GM19397 (cell line): ENCODE results near the gene POR.
"Not testable (repeated sequence)": the region's sequence is repeated elsewhere in the genome, so short reads cannot be mapped to it uniquely, and the experiment has no call there.

Experiments used
- ATAC-seq: cut with Tn5 transposase; IDR thresholded peaks from one replicate; pipeline ENCODE4 v1.9.1; 2021; ENCODE audit warnings: mild to moderate bottlenecking, moderate library complexity; ENCODE audit not compliant: unreplicated experiment

POR gene

DNA sequence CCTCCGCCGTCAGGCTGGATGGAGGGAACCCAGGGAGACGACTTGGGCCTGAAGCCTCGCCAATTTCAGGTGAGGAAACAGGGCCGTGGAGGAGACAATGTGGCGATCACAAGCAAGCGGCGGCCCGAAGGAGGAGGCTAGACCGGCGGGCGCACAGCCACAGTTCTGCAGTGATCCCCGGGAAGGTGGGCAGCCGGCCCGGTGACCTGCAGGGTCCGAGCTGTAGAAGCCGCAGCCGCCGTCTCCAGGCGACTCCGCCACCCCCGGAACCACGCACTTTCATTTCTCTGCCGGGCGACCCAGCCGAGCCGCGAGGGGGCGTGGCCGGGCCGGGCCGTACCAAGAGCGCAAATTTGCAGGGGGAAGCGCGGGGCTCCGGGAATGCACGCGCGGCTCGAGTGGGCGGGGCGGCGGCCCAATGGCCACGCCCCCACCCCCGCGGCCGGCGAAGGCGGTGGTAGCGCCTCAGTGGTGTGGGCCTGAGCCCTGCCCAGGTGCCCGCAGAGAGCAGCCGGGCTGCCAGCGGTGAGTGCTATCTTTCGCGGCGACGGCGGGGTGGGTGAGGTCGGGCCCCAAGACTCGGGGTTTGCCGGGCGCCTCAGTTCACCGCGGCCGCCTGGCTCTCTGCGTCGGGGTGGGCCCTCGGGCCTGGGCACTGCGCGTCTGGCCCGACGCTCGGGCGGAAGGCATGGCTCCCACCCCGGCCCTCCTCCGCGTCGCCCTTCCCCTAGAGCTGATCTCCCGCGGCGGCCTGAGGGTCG lies at the start of gene POR:
Gene POR (plus strand): TSS at position 501 of the 761 bp plus-strand sequence. CDS start 38,847 bp downstream, outside the sequence.
- peak; percentile 93 for ATAC-seq

DNA sequence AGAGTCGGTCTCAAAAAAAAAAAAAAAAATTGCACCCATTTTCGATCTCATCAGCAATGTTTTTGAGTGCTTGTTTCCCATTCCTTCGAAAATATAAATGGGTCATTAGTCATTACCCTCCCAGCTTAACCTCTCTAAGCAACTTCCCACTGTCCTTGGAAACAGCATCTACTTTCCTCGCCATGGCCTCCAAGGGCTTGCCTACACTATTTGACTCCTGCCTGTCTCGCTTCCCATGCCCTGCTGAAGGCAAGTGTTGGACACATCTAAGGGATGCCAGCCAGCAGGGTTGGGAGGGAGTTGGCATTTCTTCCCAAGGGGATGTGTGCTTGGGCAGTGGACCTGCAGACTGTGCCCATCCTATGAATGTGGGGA lies 48.9 kb upstream of the POR start:
- no peak for ATAC-seq

DNA sequence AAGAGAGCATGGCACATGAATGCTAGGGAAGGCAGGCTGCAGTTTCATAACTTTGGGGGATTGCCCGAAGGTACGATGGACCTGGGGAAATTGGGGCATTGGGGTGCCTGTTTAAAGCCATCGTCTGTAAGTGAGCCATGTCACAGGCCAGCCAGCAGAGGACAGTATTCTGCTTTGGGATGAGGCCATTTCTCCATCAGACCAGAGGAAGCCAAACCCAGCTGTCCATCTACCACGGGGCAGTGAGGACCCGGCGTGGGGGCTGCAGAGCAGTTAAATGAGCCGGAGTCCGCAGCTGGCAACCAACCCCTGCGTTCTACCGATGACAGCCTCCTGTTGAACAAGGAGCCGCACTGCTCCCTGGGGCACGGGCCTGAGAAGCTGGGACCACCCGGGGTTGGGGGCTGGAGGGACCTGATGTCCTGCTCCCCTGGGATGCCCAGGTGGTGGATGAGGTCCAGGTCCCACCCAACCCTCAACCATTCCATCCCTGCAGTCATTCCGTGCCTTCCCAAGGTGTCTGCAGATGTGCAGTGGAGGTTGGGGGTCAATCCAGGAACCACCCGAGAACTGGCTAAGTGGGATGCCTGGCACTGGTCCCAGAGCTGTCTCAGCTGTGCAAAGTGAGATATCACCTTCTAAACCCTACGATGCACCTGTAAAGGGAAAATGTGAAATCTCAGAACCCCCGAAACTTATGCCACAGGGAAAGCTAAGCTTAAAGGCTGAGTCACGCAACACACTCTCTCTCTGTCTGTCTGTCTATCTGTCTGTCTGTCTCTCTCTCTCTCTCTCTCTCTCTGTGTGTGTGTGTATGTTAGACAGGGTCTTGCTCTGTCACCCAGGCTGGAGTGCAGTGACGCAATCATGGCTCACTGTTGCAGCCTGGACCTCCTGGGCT lies 48.2 kb upstream of the POR start:
- ATAC-seq = no peak

DNA sequence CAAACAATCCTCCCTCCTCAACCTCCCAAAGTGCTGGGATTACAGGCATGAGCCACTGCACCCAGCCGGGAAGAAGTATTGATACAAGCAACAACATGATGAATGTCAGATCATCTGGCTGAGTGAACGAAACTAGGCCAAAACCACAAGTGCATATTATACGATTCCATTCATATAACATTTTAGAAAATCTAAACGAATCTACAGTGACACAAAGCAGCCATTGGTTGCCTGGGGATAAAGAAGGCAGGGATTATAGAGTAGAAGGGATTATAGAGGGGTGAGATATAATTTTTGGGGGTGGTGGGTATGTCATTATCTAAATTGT lies 47.6 kb upstream of the POR start:
- no peak for ATAC-seq

DNA sequence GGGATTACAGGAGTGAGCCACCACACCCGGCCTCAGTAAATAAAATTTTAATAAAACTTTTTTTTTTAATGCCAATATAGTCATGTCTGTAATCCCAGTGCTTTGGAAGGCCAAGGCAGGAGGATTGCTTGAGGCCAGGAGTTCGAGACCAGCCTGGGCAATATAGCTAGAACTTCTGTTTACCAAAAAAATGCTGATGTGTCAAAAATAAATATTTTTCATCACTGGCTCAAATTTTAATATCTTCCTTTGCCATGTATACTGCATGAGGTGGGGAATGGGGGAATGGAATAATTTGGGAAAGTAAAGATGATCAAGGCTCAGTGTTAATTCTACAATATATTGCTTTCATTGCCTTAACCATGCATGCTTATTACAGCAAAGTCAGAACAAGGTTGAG lies 46.8 kb upstream of the POR start:
- ATAC-seq = no peak

DNA sequence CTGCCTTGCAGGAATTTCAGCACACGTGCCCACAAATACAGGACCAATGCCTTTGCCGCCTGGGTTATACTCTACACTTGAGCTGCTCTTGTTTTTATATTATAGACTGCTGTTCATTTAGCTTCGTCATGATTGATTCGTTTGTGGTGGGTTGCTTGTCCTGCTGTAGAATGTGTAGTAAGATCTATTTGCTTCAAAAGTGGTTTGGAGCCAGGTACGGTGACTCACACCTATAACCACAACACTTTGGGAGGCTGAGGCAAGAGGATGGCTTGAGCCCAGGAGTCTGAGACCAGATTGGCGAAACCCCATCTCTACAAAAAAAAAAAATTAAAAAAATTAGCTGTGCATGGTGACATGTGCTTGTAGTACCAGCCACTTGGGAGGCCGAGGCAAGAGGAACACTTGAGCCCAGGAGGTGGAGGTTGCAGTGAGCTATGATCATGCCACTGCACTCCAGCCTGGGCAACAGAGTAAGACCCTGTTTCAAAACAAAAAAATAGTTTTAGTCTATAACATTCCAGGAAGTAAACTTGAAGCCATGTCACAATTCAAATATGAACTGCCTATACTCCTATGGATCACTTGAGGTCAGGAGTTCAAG lies 45.1 kb upstream of the POR start:
- ATAC-seq = no peak

DNA sequence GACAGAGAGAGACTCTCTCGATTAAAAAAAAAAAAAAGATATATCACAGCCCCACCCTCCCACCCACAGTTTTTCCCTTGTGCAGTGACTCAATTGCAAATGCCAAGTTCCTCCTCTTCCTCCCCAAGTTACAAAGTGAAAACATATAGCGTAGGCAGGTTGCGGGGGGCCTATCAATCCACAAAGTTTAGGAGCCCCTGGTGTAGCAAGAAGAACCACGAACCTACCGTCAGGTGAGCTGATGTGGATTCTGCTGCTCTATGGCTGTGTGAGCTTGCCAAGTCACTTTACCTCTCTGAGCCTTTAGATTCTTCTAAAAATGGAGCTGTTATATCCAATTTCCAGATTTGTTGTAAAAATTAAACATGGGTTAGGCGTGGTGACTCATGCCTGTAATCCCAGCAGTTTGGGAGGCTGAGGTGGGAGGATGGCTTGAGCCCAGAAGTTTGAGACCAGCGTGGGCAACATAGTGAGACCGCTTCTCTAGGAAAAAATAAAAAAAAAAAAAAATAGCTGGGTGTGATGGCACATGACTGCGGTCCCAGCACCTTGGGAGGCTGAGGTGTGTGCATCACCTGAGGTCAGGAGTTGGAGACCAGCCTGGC lies 44.3 kb upstream of the POR start:
- no peak for ATAC-seq

DNA sequence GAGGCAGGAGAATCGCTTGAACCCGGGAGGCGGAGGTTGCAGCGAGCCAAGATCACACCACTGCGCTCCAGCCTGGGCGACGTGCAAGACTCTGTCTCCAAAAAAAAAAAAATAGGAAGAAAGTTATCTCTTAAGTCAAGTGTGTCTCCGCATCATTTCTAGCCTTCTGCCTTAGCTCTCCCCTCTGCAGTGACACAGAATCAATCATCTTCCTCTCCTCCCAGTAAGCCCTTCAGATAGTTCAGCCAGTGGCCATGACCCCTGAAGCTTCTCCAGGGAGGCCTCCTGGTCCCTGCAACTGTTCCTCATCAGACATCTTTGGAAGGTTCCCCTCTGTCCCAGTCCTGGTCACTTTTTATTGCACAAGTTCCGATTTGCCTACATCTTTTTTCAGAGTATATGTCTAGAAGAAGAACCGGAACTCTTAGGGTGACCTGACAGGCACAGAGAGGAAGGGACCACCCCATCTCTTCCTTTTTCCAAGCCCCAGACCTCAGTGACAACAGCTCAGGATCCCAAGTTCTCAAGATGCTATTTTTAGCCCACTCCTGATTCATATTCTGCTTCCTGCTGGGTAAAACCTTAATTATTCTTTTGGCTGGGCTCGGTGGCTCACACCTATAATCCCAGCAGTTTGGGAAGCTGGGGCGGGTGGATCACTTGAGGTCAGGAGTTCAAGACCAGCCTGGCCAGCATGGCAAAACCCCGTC lies 42.7 kb upstream of the POR start:
- ATAC-seq = no peak

DNA sequence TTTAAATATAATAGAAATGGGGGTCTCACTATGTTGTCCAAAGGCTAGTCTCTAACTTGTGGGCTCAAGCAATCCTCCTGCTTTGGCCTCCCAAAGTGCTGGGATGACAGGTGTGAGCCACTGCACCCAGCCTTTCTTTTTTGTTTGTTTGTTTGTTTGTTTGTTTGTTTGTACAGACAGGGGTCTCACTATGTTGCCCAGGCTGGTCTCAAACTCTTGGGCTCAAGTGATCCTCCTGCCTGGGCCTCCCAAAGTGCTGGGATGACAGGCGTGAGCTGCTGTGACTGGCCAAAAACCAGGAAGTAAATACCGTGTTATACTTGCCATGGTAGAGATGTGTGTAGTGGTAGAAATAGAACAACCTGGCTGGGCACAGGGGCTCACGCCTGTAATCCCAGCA lies 40.8 kb upstream of the POR start:
- ATAC-seq = not testable (repeated sequence)

DNA sequence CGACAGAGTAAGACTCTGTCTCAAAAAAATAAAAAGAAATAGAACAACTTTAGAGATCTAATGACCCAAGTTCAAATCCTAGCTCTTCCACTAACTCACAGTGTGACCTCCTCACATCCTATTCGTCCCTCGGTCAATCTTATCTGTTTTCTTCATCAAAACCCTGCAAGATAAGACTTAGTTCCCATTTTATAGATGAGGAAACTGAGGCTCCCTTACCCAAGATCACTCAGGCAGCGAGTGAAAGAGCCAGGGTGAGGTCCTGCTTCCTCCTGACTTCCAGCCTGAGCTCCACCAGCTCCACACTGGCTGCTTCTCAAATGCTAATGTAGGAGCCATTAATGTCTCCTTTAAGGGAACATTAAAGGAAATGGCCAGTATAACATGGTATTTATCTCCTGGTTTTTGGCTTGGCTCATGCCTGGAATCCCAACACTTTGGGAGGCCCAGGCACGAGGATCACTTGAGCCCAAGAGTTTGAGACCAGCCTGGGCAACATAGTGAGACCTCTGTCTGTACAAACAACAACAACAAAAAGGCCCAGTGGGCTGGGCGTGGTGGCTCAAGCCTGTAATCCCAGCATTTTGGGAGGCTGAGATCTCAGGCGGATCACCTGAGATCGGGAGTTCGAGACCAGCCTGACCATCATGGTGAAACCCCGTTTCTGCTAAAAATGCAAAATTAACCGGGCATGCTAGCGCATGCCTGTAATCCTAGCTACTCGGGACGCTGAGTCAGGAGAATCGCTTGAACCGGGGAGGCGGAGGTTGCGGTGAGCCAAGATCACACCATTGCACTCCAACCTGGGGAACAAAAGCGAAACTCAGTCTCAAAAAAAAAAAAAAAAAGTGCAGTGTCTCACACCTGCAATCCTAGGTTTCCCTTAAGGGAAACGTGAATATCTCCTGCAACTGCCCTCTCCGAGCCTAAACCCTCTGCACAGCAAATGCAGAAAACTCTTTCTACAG lies 39.6 kb upstream of the POR start:
- no peak for ATAC-seq

DNA sequence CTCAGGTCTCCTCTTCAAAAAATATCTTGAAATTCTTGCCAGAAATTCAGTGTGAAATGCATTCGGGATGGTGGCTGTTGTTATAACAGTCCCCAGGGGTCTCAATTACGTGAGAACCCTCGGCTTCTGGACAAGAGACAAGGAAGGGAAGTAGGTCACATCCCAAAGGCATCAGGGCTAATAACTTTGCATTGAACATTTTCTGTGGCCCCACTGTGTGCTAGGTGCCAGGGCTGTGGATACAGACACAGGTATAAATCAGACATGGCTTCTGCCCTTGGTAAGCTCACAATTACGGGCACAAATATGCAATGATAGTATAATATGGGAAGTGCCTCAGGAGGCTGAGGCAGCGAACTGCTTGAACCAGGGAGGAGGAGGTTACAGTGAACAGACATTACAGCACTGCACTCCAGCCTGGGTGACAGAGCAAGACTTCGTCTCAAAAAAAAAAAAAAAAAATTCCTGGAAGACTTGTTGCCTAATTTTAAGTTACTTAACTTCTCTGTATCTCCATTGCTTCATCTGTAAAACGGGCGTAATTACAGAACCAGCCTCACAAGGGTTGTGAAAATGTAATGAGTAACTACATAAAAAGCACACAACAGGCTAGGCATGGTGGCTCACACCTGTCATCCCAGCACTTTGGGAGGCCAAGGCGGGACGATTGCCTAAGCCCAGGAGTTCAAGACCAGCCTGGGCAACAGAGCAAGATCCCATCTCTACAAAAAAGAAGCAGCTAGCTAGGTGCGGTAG lies 38.7 kb upstream of the POR start:
- ATAC-seq = no peak

DNA sequence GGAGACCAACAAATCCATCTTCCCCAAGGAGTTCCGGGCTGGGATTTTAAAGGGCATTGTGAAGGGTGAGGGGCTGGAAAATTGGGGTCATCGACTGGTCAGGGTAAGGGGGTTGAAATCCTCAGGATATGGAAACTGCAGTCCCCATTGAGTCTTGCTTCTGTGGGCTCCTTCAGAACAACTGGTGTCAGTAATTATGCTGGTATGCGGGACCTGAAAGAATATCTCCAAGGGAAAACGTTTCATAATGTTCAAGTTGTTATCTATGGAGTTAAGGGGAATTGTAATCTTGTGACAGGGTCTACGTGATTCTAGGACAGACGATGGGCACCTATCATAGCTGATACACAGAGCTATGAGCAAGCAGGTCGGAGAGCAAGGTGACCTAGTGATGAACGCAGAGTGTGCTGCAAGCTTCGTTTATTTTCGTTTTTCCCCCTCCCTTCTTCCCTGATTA lies 36.6 kb upstream of the POR start:
- peak; percentile 36 for ATAC-seq

DNA sequence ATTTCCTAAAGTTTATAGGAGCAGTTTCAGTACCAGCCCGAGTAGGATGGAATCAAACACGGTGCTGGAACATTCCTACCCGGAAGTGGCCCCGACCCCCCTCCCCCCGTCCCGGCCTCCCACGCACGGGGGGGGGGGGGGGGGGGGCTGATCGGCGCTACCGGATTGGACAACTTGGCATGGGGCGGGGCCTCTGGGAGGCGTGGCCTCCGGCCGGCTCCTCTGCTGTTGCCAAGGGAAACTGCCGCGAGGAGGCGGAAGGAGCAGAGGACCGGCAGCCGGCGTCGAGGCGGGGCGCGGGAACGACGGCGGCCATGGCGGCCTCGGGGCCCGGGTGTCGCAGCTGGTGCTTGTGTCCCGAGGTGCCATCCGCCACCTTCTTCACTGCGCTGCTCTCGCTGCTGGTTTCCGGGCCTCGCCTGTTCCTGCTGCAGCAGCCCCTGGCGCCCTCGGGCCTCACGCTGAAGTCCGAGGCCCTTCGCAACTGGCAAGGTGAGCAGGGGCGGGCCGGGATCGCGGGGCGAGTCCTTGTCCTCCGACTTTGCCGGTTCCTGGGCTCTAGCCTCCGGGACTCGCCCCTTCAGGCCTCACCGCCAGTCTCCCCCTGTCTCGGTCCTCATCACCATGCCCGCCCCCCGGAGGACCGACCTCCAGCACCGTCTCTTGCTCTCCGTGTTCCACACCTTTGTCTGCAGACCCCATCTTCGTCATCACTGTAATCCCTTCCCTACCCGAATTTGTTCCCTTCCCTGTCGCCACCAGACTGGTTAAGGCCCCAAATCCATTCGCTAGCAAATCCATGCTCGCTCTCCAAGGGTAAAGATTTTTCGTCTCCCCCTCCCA lies 36.0 kb upstream of the POR start, which contains the start of gene RHBDD2:
Gene RHBDD2 (plus strand): TSS at position 266 of the 843 bp plus-strand sequence. CDS start 49 bp downstream, at position 315.
- peak; percentile 97 for ATAC-seq

DNA sequence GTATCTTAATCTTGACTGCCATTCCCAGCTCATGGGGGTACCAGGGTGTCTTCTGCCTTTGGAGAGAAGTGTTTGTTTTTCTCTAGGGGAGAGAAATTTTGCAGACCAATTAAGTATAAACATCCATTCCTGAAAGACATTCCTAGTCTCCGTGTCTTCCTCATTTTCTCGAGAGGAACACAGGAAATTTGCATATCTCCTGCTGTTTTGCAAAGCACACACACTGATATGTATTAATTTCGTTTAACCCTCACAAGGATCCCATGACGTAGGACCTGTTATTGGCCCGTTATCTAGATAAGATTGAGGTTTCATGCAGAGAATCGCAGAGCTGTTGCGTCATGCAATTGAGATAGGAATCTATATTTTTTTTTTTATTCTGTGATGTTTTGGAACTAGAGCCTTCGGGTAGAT lies 35.2 kb upstream of the POR start:
- ATAC-seq = no peak

DNA sequence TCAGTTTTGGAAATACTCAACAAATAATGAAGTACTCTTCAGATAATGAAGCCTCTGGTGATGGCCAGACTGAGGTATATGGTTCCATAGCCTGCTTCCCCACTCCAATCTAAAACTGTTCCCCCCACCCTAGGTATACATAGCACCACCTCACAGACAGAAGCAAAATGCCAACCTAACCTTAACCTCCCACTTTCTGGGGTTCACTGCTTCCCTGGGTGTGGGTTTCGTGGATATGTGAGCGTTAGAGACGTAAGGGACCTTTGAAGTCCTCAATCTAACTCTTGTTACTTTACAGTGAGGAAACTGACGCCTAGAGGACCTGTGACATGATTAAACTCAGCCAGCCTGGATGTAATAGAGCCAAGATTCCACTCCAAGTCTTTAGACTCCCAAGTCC lies 34.7 kb upstream of the POR start:
- ATAC-seq = no peak

DNA sequence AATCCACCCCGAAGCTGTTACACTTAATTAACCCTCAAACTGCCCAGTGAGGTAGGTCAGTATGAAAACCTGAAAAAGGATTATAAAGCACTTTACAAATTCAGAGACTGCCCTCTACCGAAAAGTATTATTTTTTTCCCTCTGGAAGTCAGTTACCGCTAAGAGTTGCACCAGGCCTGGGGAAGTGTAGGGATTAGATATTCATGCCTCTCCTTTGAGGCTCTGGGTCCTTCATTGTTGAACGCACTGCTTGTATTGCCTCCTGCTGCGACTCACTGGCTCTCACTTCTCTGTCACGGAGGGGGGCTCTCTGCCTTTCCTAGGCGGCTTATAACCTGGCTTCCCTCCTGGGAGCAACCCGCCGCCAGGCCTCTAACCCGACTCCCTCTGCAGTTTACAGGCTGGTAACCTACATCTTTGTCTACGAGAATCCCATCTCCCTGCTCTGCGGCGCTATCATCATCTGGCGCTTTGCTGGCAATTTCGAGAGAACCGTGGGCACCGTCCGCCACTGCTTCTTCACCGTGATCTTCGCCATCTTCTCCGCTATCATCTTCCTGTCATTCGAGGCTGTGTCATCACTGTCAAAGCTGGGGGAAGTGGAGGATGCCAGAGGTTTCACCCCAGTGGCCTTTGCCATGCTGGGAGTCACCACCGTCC lies 33.4 kb upstream of the POR start:
- no peak for ATAC-seq

DNA sequence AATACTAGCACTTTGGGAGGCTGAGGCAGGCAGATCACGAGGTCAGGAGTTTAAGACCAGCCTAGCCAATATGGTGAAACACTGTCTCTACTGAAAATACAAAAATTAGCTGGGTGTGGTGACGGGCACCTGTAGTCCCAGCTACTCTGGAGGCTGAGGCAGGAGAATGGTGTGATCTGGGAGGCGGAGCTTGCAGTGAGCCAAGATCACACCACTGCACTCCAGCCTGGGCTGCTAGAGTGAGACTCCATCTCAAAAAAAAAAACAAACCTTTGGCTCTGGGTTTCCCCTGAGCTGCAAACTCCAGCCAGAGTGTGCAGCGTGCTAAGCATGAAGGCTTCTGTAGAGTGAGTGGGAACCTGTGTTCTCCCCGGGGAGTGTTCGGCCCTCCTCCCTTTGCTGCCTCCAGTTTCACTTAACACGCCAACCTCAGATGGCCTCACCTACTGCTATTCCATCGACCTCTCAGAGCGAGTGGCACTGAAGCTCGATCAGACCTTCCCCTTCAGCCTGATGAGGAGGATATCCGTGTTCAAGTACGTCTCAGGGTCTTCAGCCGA lies 31.6 kb upstream of the POR start:
- ATAC-seq = not testable (repeated sequence)
